GM12865 (cell line): ENCODE results near the gene FOXJ3.
A peak's percentile ranks its signal among the peaks of the same experiment; 100 is the strongest.

Experiments used
- DNase-seq: peaks from one replicate; pipeline ENCODE4 v3.0.0; 2010; ENCODE audit warnings: low read depth
- H3K4me3 ChIP-seq: 2 replicates; pipeline ENCODE4 v1.5.1; 2011; ENCODE audit warnings: mild to moderate bottlenecking, low read depth, low read length, control low read depth
- CTCF ChIP-seq: IDR thresholded peaks from 2 replicates; pipeline ENCODE4 v1.5.1; 2011; ENCODE audit warnings: low read length, control low read depth, low read depth, inconsistent platforms; ENCODE audit not compliant: insufficient read depth; ENCODE audit errors: missing control alignments

FOXJ3 gene

GRCh38 chr1:42164551-42165420 is 170.2 kb downstream of the FOXJ3 start, which contains the start of gene GUCA2A:
Gene GUCA2A, minus strand, starts transcription at chr1:42164745. Its CDS starts 33 bp downstream, at chr1:42164712.
- no peak for TF ChIP-seq CTCF
- DNase-seq, result no peak
- H3K4me3 ChIP-seq, result no peak within 1 kb of the TSS

DNA sequence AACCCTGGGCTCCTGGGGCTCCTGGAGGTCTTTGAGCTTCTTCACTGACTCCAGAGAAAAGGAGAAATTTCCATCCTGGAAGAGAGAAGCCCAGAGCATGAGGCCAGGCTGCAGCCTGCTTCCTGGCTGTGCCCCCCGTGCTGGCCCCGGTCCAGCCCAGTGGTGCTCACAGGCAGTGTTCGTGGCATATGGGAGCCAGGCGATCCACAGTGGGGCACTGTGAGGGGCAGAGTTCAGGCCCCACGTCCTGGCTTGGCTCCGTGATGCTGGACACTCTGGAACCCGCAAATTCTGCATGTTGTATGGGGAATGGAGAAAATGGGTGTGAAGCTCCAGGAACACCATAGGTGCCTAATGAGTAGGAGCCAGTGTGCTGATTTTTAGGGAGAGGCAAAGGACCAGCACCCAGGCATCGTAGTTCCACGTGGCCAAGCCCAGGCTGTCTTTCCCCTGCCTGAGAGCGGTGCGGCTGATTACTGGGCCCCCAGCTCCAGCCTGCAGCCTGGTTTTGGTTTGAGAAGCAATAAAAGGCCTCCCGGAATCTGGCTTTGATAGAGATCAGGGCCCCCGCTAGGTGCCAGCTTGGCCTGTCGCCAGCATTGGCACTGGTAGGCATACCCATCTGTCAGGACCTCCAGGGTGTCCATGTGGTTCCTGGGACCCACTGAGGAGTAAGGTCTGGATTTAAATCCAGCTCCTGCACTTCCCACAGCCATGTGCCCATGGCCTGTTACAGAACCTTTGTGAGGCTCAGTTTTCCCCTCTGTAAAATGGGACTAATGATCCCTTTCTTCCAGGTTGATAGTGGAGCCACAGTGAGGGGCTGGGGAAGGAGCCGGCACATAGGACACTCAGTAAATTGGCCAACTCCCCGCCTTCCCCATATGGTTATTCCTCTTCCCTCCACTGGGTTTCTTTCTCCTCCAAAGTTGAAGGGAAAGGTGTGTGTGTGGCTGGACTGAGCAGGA is 171.2 kb downstream of the FOXJ3 start:
- no peak for TF ChIP-seq CTCF
- H3K4me3 ChIP-seq, result no peak overlapping the region
- DNase-seq, result no peak

DNA sequence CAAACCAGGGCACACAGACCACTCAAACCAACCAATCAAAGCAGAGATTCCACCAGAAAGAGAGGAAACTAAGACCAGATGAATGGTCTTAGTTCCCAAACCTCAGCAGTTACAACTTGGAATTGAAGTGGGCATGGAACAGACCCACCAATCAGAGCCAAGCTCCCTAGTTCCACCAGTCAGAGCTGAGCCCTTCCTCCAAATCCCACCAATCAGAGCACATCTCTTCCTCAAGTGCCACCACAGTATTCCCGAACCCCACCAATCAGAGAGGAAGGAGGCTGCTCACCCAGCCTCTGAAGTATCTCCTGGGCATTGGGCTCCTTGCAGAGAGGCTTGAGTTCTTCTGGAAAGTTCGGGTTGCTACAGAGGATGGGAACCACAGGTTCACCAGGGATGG is 171.9 kb downstream of the FOXJ3 start:
- no peak for DNase-seq
- TF ChIP-seq CTCF, result no peak
- H3K4me3 ChIP-seq, result no peak overlapping the region

DNA sequence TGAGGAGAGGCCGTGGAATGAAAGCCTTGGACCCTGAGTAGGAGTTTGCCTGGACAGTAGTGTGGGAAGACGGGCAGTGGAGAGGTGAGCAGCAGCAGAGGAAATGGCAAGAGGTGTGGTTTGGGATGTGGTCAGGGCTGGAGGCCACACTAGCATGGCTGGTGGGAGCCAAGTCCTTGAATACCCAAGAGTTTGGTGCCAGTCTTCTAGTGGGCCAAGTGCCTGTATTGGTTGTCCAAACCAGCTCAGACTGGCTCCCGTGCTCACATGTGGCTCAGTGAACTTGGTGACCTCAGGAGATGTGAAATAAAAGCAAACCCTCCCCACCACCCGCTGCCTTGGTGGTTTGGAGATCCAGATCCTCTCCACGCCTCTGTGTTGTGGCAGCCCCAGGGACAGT is 172.9 kb downstream of the FOXJ3 start:
- H3K4me3 ChIP-seq, result no peak overlapping the region
- no peak for DNase-seq
- TF ChIP-seq CTCF, result no peak

GRCh38 chr1:42158189-42158588 is 176.8 kb downstream of the FOXJ3 start:
- DNase-seq, result no peak
- no peak overlapping the region for H3K4me3 ChIP-seq
- TF ChIP-seq CTCF, result no peak

- DNase-seq, result peak; percentile 12
- no peak overlapping the region for H3K4me3 ChIP-seq
- TF ChIP-seq CTCF, result no peak
Observed at GRCh38 chr1:42157667-42158066, 177.4 kb downstream of the FOXJ3 start.
